Left lung (tissue), 10 donors: Measurements from ENCODE around the gene ROBO3. TPM values are rescaled to one million over a fixed set of nuclear protein-coding genes. Genes with fewer than 3 reads are reported as not detected.

Experiments
- ATAC-seq: fragments of 200-7000 bp; cut with Tn5 transposase; one replicate; pipeline ENCODE4 v1.9.1; 2020; ENCODE audit warnings: moderate library complexity
- DNase-seq, 4 donors: peaks; one replicate each; pipeline ENCODE4 v3.0.0-alpha.2; 2013 to 2020
- H3K27ac ChIP-seq, 2 donors: fragments of 200-600 bp; sonication (generic) in 1 of 2; one replicate each; pipeline versions ENCODE4 v1.5.0 to v1.8.0; 2020 to 2021
- H3K27me3 ChIP-seq, 2 donors: fragments of 200-600 bp; sonication (generic) in 1 of 2; one replicate each; pipeline versions ENCODE4 v1.5.0 to v1.8.0; 2020 to 2021
- H3K36me3 ChIP-seq, 2 donors: fragments of 200-600 bp; sonication (generic) in 1 of 2; one replicate each; pipeline versions ENCODE4 v1.5.0 to v1.8.0; 2020 to 2021
- H3K4me1 ChIP-seq, 2 donors: fragments of 200-600 bp; one replicate each; pipeline ENCODE4 v1.8.0; 2021
- H3K4me3 ChIP-seq, 2 donors: fragments of 200-600 bp; sonication (generic) in 1 of 2; one replicate each; pipeline versions ENCODE4 v1.5.0 to v1.8.0; 2020 to 2021; ENCODE audit warnings: mild to moderate bottlenecking in 1 of 2
- H3K9me3 ChIP-seq, 2 donors: fragments of 200-600 bp; sonication (generic) in 1 of 2; one replicate each; pipeline versions ENCODE4 v1.5.0 to v1.8.0; 2020 to 2021
- CTCF ChIP-seq, 2 donors: fragments of 200-600 bp; sonication (generic) in 1 of 2; IDR thresholded peaks; one replicate each; pipeline versions ENCODE4 v1.5.0 to v1.8.0; 2021; ENCODE audit warnings: antibody characterized with exemption in 2 of 2
- intact Hi-C, 2 donors: fragments of 100-400 bp; cut with DNase I; formaldehyde crosslinking; loops; one replicate each; pipeline versions ENCODE4 v1.11.2 to v1.14.2; 2022
- polyA plus RNA-seq, 6 donors: library from polyadenylated mRNA; unstranded; fragments of 120-200 nt; gene quantifications; one replicate each; pipeline ENCODE4 v1.2.1, GENCODE V29; 2013; ENCODE audit not compliant: insufficient read length in 6 of 6
- total RNA-seq, 2 donors: library from RNA; stranded (reverse); fragmentation: NEBNext Ultra II Directional; extraction: Animal tissue kit (Norgen Biotek cat#: 25700); gene quantifications; one replicate each; pipeline ENCODE4 v1.2.1, GENCODE V29; 2021
- donor health status: DM: no; HTN: yes; CAD: no.
- donor health status: DM: no; HTN: no; CAD: no.

Gene ROBO3
- total and polyA plus RNA-seq, 8 donors, result 11.0 to 54.8 (median 43.7) TPM

DNA sequence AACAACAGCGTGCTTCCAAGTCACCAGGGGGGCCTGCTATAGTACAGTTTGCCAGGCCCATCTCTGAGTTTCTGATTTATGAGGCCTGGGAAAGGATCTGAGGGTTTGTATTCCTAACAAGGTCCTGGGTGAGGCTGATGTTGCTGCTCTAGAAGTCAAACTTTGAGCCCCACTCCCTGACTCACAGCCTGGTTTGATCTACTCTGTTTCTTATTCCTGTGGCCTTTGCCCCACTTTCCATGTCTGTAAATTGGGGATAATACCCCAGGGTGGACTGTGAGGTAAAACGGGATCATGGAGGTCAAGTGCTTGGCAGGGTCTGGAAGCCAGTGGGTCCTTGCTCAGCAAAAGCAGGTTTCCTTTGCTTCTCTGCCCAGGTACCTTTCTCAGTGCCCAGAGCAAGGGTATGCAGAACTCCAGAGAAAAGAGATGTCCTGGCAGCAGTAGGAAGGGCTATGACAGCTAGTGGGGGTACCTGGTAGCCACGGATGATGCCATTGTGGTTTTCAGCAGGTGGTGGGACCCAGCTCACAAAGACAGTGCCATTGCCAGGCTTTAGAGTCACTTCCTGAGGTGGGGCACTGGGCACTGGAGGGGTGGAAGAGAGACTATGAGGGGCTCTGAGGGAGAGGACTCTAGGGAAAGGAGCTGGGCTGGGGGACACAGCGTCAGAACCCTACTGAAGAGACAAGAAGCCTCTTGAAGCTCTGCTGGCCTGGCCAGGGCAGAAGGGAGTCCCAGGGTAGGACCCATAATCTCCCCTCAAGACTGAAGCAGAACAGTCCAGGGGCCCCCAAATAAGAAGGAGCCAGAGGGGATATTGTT is 29.6 kb downstream of the ROBO3 start:
- peak overlapping the region in 1 of 2 donors; percentile 43 for H3K27ac ChIP-seq
- H3K36me3 ChIP-seq, result no peaks in the 10 kb centered on the region
- intact Hi-C loops, result no loop called here
- no peaks in the 10 kb centered on the region for H3K9me3 ChIP-seq
- no peak for DNase-seq
- no peak for ATAC-seq
- H3K4me1 ChIP-seq, result peaks cover 4 to 16% of the 10 kb centered on the region in 2 donors
- no peaks in the 10 kb centered on the region for H3K27me3 ChIP-seq
- peak overlapping the region in 1 of 2 donors; percentile 44 for H3K4me3 ChIP-seq
- no peak for TF ChIP-seq CTCF (IDR thresholded peaks at IDR 0.05)

GRCh38 chr11:124895471-124895971 is 30.3 kb downstream of the ROBO3 start:
- DNase-seq (no peak), ATAC-seq (no peak)
- intact Hi-C loops, result no loop called here
- TF ChIP-seq CTCF (IDR thresholded peaks at IDR 0.05), result no peak
- Histone ChIP-seq H3K27ac (peak overlapping the region in 1 of 2 donors; percentile 43), H3K27me3 (peaks cover 0 to 4% of the 10 kb centered on the region in 2 donors), H3K9me3 (no peaks in the 10 kb centered on the region), H3K4me3 (peak overlapping the region; percentile 13 to 44), H3K36me3 (no peaks in the 10 kb centered on the region), H3K4me1 (peaks cover 4 to 16% of the 10 kb centered on the region in 2 donors)

- H3K4me1 ChIP-seq, result peaks cover 4 to 16% of the 10 kb centered on the region in 2 donors
- H3K9me3 ChIP-seq, result no peaks in the 10 kb centered on the region
- H3K4me3 ChIP-seq, result peak overlapping the region; percentile 13 to 44
- H3K27me3 ChIP-seq, result peaks cover 0 to 4% of the 10 kb centered on the region in 2 donors
- H3K27ac ChIP-seq, result peak overlapping the region; percentile 44 to 78
- no peaks in the 10 kb centered on the region for H3K36me3 ChIP-seq
- DNase-seq, result no peak
- ATAC-seq, result no peak
- no peak for TF ChIP-seq CTCF (IDR thresholded peaks at IDR 0.05)
- intact Hi-C loops, result no loop called here
Measured at GRCh38 chr11:124896071-124896750, 31.0 kb downstream of the ROBO3 start.

DNA sequence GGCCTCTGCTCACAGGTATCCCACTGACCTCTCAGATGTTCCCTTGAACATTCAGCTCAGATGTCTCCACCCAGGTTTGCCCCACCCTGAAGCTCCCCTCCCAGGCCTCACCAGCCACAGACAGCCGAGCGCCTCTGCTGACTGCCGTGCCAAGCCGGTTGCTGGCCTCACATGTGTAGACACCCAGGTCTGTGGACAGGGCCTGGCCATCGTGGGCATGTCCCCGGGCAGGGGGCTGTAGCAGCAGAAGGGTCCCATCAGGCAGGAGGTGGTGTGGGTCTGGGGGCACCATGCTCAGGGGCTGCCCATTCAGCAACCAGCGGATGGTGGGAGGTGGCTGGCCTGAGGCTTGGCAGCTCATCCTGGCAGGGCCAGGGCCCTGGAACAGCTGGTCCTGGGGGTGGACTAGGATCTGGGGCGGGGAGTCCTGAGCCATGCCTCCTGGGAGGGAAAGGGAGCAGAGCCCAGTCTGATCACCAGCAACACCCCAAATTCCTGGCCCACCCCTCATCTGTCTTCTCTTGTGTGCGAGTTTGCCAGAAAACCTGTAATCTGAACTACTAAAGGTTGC is 31.7 kb downstream of the ROBO3 start:
- DNase-seq, result no peak
- H3K27me3 ChIP-seq, result peaks cover 0 to 4% of the 10 kb centered on the region in 2 donors
- intact Hi-C loops, result no loop called here
- peaks cover 4 to 16% of the 10 kb centered on the region in 2 donors for H3K4me1 ChIP-seq
- ATAC-seq, result no peak
- peak overlapping the region; percentile 44 to 78 for H3K27ac ChIP-seq
- H3K9me3 ChIP-seq, result no peaks in the 10 kb centered on the region
- TF ChIP-seq CTCF (IDR thresholded peaks at IDR 0.05), result no peak
- H3K4me3 ChIP-seq, result peak overlapping the region; percentile 5 to 44
- H3K36me3 ChIP-seq, result no peaks in the 10 kb centered on the region
